Erythroblast (primary cell): ENCODE results near the gene DGKB.

Source experiments
- GATA1 ChIP-seq: IDR thresholded peaks from 2 replicates; pipeline ENCODE4 v1.6.1; 2011; ENCODE audit warnings: low read depth, mild to moderate bottlenecking, control low read depth, low read length, moderate library complexity
- POLR2A ChIP-seq: IDR thresholded peaks from 2 replicates; pipeline ENCODE4 v1.6.1; 2011; ENCODE audit warnings: mild to moderate bottlenecking, low read length

DNA sequence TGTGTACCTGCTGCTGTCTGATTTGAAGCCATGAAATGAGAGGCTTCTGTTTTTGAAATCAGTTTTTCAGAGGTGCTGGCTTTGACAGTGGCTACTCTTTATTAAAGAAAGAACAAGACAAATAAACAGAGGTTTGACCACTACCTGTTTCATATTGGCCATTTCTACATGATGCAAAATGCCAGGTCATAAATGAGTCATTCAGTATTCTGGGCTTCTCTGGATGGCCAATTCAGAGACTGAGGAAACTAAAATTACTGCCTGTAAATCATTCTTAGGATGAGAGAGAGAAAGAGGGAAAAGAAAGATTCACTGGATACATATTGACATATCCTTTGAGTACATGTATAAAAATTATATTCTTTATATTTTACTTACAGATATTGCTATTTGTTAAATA, 609.8 kb downstream of the DGKB start:
- TF ChIP-seq POLR2A (no peak), GATA1 (no peak)
